HEK293 (cell line): ENCODE data around the gene FBXW5.

ENCODE experiments used
- CTCF ChIA-PET: fragments of 350-600 bp; formaldehyde crosslinking; extraction: SDS; loops from one replicate; lab custom pipeline; 2021; ENCODE audit warnings: antibody characterized with exemption; lab: Yijun Ruan, JAX
- POLR2A ChIA-PET: fragments of 300-600 bp; formaldehyde crosslinking; extraction: SDS; loops from one replicate; lab custom pipeline; 2020; ENCODE audit warnings: antibody characterized with exemption, inconsistent platforms; lab: Yijun Ruan, JAX
- H3K27ac ChIP-seq: fragments of 200-500 bp; sonication (Bioruptor generic); 2 replicates; pipeline ENCODE4 v1.5.1; 2014; ENCODE audit warnings: low read depth, low read length, control low read depth, inconsistent platforms; ENCODE audit errors: extremely low read depth
- H3K36me3 ChIP-seq, 2 experiments: fragments of 200-500 bp in 1 of 2; sonication (Bioruptor generic) in 1 of 2; 1 replicate in 1 of 2; 2 replicates in 1 of 2; pipeline ENCODE4 v1.5.1; 2014 to 2017; ENCODE audit warnings: inconsistent platforms in 2 of 2, low read length in 2 of 2; ENCODE audit not compliant: control insufficient read depth in 2 of 2, insufficient read depth in 1 of 2
- H3K4me1 ChIP-seq: fragments of 200-500 bp; sonication (Bioruptor generic); 2 replicates; pipeline ENCODE4 v1.5.1; 2014; ENCODE audit warnings: mild to moderate bottlenecking, low read length, inconsistent platforms; ENCODE audit not compliant: control insufficient read depth, insufficient read depth
- H3K4me3 ChIP-seq: 2 replicates; pipeline ENCODE4 v1.5.1; 2011; ENCODE audit warnings: low read depth, mild to moderate bottlenecking, control low read depth, low read length, moderate library complexity
- H3K9me3 ChIP-seq: fragments of 200-500 bp; sonication (Bioruptor generic); 2 replicates; pipeline ENCODE4 v1.5.1; 2014; ENCODE audit warnings: low read depth, low read length, inconsistent platforms; ENCODE audit not compliant: control insufficient read depth, insufficient read depth
- GLI4 ChIP-seq: fragments of 450-650 bp; formaldehyde crosslinking; IDR thresholded peaks from 2 replicates; pipeline ENCODE4 v1.5.1; 2016; ENCODE audit warnings: missing biosample characterization, missing genetic modification characterization
- GLIS1 ChIP-seq: fragments of 450-650 bp; formaldehyde crosslinking; IDR thresholded peaks from 2 replicates; pipeline ENCODE4 v1.5.1; 2016; ENCODE audit warnings: missing biosample characterization, missing genetic modification characterization
- SP2 ChIP-seq: fragments of 450-650 bp; formaldehyde crosslinking; IDR thresholded peaks from 2 replicates; pipeline ENCODE4 v1.5.1; 2016; ENCODE audit warnings: missing biosample characterization, missing genetic modification characterization
- ZBTB1 ChIP-seq: fragments of 450-650 bp; formaldehyde crosslinking; IDR thresholded peaks from 2 replicates; pipeline ENCODE4 v1.5.1; 2016; ENCODE audit warnings: missing biosample characterization, missing genetic modification characterization
- ZFP69B ChIP-seq: fragments of 450-650 bp; formaldehyde crosslinking; IDR thresholded peaks from 2 replicates; pipeline ENCODE4 v1.5.1; 2016; ENCODE audit warnings: missing biosample characterization, missing genetic modification characterization
- ZNF239 ChIP-seq: fragments of 450-650 bp; formaldehyde crosslinking; IDR thresholded peaks from 2 replicates; pipeline ENCODE4 v1.5.1; 2016; ENCODE audit warnings: missing biosample characterization, missing genetic modification characterization
- ZNF302 ChIP-seq: fragments of 450-650 bp; formaldehyde crosslinking; IDR thresholded peaks from 2 replicates; pipeline ENCODE4 v1.5.1; 2016; ENCODE audit warnings: missing biosample characterization, missing genetic modification characterization, low read depth
- ZNF404 ChIP-seq: fragments of 450-650 bp; formaldehyde crosslinking; IDR thresholded peaks from 2 replicates; pipeline ENCODE4 v1.5.1; 2017; ENCODE audit warnings: missing biosample characterization, missing genetic modification characterization
- TF ChIP-seq, protein P1 (sequence below): sonication (generic); formaldehyde crosslinking; IDR thresholded peaks from 2 replicates; pipeline ENCODE4 v1.8.1; 2022; ENCODE audit warnings: mild to moderate bottlenecking, moderate library complexity, missing genetic modification reagents
- TF ChIP-seq, protein P2 (sequence below): fragments of 450-650 bp; formaldehyde crosslinking; IDR thresholded peaks from 2 replicates; pipeline ENCODE4 v1.5.1; 2016; ENCODE audit warnings: missing biosample characterization, missing genetic modification characterization
- TF ChIP-seq, protein P3 (sequence below): fragments of 450-650 bp; formaldehyde crosslinking; IDR thresholded peaks from 2 replicates; pipeline ENCODE4 v1.5.1; 2016; ENCODE audit warnings: missing biosample characterization, missing genetic modification characterization
- TF ChIP-seq, protein P4 (sequence below): IDR thresholded peaks from 2 replicates; pipeline ENCODE4 v1.6.1; 2011; ENCODE audit warnings: mild to moderate bottlenecking, low read depth, low read length, borderline replicate concordance
- TF ChIP-seq, protein P5 (sequence below): fragments of 450-650 bp; formaldehyde crosslinking; IDR thresholded peaks from 2 replicates; pipeline ENCODE4 v1.5.1; 2016; ENCODE audit warnings: missing biosample characterization, missing genetic modification characterization, borderline replicate concordance

The FBXW5 gene

DNA sequence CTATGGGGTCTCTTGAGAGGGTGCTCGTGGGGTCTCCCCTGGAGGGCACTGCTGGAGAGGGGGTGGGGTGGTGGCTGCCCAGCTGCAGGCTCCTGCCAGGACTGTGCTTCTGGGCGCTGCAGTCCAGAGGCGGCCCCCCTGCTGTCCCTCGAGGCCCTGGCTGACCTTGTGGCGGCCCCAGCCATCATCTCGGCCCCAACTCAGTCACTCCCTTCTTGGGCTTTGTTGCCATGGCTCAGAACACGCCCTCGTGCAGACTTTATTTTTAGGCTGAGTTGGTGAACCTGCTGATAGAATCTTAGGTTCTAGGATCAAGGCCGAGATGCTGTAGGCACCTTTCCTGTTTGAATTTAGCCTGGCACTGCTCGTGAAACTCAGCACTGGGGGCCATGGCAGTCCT, 22.8 kb downstream of the FBXW5 start:
- no peaks in the 10 kb centered on the region for H3K9me3 ChIP-seq
- H3K4me3 ChIP-seq, result no peak overlapping the region
- ChIA-PET POLR2A (no interaction called here), CTCF (interaction anchor here (0.5 kb wide), 1 partner anchor 75 kb away, joined by 3 read pairs; the partner anchor contains the start of gene CLIC3)
- no peak for TF ChIP-seq ZFP69B (tag by site-specific recombination)
- TF ChIP-seq GLIS1, result 0 out of 2 replicates have a peak, but pooled peaks have one; percentile 23
- TF ChIP-seq, all 188 proteins: peak for 1
- H3K36me3 ChIP-seq, result peaks cover 0 to 72% of the 10 kb centered on the region in 2 experiments; a peak in 2 of 3 replicates
- no peaks in the 10 kb centered on the region for H3K4me1 ChIP-seq
- no peak overlapping the region for H3K27ac ChIP-seq

DNA sequence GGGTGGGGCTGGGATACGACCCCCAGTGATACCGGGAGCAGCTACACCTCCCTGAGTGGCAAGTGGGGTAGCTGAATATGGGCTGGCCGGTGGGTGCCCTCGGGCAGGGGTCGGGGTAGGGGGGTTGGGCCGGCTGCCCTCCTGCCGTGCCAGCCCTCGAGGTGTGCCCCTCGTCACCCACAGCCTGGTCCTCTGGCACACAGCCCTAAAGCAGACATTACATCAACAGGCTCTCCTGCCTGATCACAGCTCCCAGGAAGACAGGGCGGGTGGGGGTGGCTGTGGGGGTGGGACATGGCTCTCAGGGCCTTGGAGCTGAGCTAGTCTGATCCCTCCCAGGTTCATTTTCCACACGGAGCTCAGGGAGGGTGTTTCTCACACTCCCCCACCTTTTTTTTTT, 23.2 kb downstream of the FBXW5 start:
- Histone ChIP-seq H3K9me3 (no peaks in the 10 kb centered on the region), H3K27ac (no peak overlapping the region), H3K4me3 (no peak overlapping the region), H3K36me3 (peaks cover 0 to 72% of the 10 kb centered on the region in 2 experiments; a peak in 2 of 3 replicates), H3K4me1 (no peaks in the 10 kb centered on the region)
- CTCF ChIA-PET, result interaction anchor here (0.5 kb wide), 1 partner anchor 75 kb away, joined by 3 read pairs; the partner anchor contains the start of gene CLIC3
- POLR2A ChIA-PET, result no interaction called here
- TF ChIP-seq, protein P1, sequence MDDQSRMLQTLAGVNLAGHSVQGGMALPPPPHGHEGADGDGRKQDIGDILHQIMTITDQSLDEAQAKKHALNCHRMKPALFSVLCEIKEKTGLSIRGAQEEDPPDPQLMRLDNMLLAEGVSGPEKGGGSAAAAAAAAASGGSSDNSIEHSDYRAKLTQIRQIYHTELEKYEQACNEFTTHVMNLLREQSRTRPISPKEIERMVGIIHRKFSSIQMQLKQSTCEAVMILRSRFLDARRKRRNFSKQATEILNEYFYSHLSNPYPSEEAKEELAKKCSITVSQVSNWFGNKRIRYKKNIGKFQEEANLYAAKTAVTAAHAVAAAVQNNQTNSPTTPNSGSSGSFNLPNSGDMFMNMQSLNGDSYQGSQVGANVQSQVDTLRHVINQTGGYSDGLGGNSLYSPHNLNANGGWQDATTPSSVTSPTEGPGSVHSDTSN (CRISPR knock-in tag), result no peak
- TF ChIP-seq, protein P2, sequence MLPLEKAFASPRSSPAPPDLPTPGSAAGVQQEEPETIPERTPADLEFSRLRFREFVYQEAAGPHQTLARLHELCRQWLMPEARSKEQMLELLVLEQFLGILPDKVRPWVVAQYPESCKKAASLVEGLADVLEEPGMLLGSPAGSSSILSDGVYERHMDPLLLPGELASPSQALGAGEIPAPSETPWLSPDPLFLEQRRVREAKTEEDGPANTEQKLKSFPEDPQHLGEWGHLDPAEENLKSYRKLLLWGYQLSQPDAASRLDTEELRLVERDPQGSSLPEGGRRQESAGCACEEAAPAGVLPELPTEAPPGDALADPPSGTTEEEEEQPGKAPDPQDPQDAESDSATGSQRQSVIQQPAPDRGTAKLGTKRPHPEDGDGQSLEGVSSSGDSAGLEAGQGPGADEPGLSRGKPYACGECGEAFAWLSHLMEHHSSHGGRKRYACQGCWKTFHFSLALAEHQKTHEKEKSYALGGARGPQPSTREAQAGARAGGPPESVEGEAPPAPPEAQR (tag by site-specific recombination), result no peak
- no peak for TF ChIP-seq ZNF239 (tag by site-specific recombination)
- TF ChIP-seq, protein P3, sequence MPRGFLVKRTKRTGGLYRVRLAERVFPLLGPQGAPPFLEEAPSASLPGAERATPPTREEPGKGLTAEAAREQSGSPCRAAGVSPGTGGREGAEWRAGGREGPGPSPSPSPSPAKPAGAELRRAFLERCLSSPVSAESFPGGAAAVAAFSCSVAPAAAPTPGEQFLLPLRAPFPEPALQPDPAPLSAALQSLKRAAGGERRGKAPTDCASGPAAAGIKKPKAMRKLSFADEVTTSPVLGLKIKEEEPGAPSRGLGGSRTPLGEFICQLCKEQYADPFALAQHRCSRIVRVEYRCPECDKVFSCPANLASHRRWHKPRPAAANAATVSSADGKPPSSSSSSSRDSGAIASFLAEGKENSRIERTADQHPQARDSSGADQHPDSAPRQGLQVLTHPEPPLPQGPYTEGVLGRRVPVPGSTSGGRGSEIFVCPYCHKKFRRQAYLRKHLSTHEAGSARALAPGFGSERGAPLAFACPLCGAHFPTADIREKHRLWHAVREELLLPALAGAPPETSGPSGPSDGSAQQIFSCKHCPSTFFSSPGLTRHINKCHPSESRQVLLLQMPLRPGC (tag by site-specific recombination), result no peak

DNA sequence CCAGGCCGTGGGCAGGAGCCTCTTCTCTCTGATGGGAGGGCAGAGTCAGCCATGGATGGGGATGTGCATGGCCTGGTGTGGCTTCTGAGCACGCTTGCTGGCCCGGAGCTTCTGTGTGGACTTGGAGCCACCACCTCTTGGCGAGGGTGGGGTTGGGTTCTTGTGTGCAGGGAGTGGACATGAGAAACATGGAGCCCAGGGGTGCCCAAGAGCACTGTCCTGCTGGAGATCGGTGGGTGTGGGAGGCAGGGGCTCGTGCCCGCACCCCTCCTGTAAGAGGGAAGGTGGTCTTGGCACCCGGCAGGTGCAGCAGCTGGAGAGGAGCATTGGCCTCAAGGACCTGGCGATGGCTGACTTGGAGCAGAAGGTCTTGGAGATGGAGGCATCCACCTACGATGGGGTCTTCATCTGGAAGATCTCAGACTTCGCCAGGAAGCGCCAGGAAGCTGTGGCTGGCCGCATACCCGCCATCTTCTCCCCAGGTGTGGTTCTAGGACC, 23.8 kb downstream of the FBXW5 start:
- Histone ChIP-seq H3K9me3 (no peaks in the 10 kb centered on the region), H3K27ac (no peak overlapping the region), H3K4me3 (no peak overlapping the region)
- ChIA-PET CTCF (no interaction called here), POLR2A (no interaction called here)
- TF ChIP-seq SP2 (tag by site-specific recombination) (no peak), GLI4 (tag by site-specific recombination) (no peak), ZNF404 (tag by site-specific recombination) (no peak), ZNF302 (tag by site-specific recombination) (no peak), ZBTB1 (no peak)
- TF ChIP-seq, protein P4, sequence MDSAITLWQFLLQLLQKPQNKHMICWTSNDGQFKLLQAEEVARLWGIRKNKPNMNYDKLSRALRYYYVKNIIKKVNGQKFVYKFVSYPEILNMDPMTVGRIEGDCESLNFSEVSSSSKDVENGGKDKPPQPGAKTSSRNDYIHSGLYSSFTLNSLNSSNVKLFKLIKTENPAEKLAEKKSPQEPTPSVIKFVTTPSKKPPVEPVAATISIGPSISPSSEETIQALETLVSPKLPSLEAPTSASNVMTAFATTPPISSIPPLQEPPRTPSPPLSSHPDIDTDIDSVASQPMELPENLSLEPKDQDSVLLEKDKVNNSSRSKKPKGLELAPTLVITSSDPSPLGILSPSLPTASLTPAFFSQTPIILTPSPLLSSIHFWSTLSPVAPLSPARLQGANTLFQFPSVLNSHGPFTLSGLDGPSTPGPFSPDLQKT, result no peak
- TF ChIP-seq, protein P5, sequence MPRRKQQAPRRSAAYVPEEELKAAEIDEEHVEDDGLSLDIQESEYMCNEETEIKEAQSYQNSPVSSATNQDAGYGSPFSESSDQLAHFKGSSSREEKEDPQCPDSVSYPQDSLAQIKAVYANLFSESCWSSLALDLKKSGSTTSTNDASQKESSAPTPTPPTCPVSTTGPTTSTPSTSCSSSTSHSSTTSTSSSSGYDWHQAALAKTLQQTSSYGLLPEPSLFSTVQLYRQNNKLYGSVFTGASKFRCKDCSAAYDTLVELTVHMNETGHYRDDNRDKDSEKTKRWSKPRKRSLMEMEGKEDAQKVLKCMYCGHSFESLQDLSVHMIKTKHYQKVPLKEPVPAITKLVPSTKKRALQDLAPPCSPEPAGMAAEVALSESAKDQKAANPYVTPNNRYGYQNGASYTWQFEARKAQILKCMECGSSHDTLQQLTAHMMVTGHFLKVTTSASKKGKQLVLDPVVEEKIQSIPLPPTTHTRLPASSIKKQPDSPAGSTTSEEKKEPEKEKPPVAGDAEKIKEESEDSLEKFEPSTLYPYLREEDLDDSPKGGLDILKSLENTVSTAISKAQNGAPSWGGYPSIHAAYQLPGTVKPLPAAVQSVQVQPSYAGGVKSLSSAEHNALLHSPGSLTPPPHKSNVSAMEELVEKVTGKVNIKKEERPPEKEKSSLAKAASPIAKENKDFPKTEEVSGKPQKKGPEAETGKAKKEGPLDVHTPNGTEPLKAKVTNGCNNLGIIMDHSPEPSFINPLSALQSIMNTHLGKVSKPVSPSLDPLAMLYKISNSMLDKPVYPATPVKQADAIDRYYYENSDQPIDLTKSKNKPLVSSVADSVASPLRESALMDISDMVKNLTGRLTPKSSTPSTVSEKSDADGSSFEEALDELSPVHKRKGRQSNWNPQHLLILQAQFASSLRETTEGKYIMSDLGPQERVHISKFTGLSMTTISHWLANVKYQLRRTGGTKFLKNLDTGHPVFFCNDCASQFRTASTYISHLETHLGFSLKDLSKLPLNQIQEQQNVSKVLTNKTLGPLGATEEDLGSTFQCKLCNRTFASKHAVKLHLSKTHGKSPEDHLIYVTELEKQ (tag by site-specific recombination), result no peak
- TF ChIP-seq, all 188 proteins: peak for 0
- no peaks in the 10 kb centered on the region for H3K4me1 ChIP-seq
- H3K36me3 ChIP-seq, result peaks cover 0 to 72% of the 10 kb centered on the region in 2 experiments; a peak in 2 of 3 replicates
